ENCODE results near the gene EGFR.

GRCh38 chr7:55248526-55248925 is 229.7 kb downstream of the EGFR start:
- TF ChIP-seq CTCF (IDR thresholded peaks at IDR 0.05), result no peak
- TF ChIP-seq POLR2A (IDR thresholded peaks at IDR 0.05), result no peak
- TF ChIP-seq EP300 (IDR thresholded peaks at IDR 0.05), result no peak

All from sigmoid colon (tissue), 4 donors.